GM18507 (cell line): ENCODE data around the gene MYORG.

ENCODE experiments used
- DNase-seq: peaks from one replicate; pipeline ENCODE4 v3.0.0; 2011; ENCODE audit warnings: low read depth; ENCODE audit not compliant: insufficient read length; ENCODE audit errors: extremely low spot score
- FAIRE-seq: peaks from 2 replicates; lab custom pipeline; 2011; peaks lifted over from hg19 to GRCh38; lab: Jason Lieb, UNC

MYORG gene

GRCh38 chr9:34376596-34377403 lies at the start of gene MYORG:
MYORG (minus strand) TSS chr9:34376898; CDS start chr9:34372943, 3,955 bp downstream.
- peak; percentile 95 for DNase-seq
- FAIRE-seq: peak; percentile 99

DNA sequence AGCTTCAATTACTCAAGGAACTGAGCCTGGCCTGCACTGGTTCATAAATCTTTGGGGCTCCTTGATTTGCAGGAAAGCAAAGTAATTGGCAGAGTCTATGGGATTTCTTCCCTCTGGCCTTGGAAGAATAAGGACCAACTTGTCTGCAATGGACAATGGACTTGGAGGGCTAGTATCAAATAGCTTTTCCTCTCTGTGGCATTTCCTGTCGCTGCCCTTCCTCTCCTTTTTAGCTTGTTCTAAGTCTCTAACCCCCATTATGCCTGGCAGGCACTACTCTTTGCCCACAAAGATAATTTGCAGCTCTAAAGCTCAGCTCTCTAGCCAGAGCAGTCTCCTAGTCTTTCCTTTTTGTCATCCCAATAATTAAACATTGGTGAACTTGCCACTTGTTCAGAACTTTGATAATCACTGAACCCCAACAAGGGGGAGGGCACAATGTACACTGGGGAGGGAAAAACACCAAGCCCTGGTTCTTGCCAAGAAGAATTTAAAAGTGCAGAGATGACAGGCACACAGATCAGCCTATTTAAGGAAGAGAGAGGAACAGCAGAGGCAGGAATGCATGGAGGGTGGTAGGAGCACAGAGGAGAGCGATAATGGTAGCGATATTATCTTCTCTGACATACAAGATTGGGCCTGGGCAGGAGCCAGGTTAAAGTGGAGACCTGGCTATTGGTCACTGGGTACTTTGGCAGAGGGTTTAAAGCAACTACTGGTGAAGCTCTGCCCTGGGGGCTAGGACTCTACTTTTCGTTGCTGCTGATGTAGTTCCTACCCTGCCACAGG lies 43.2 kb upstream of the MYORG start:
- DNase-seq (no peak), FAIRE-seq (no peak)

- DNase-seq (no peak), FAIRE-seq (no peak)
Measured at GRCh38 chr9:34417734-34418133, 41.0 kb upstream of the MYORG start.

- no peak for DNase-seq
- peak; percentile 50 for FAIRE-seq
Measured at GRCh38 chr9:34413231-34413852, 36.6 kb upstream of the MYORG start.

DNA sequence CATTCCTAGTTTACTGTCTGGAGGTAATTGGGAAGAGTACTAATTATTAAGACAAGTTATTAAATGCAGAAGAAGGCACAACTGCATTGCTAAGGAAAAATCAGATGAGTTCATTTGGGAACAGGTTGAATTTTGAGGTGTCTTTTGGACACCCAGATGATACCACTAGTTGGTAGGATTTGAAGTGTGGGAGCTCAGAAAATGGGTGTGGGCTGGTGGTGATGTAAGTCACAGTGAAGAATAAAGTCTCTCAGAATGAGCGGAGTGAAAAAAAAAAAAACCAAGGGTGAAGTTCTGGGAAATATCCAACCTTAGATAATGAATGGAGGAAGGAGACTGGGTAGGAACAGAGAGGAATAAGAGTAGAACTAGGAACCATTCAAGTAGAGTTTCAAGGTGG lies 35.6 kb upstream of the MYORG start:
- DNase-seq (no peak), FAIRE-seq (no peak)

GRCh38 chr9:34409154-34409553 lies 32.5 kb upstream of the MYORG start:
- no peak for DNase-seq
- no peak for FAIRE-seq

DNA sequence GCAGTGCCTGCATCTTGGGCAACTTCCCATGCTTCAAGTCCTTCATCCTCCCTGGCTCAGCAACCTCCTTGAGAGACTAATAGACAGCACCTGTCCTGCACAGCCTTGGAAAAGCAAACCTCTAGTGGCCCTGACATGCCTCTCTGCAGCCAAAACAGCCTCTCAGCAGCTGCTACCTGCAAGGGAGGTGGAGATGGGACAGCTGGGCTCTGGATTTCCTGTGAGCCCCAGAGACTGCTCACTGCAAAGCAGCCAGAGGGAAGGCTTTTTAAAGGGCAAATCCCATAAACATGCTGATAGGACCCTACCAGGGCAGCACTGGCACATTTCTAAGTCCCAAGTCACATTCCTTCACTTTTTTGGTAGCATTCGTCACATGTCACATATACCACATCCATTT lies 31.5 kb upstream of the MYORG start:
- no peak for FAIRE-seq
- no peak for DNase-seq

DNA sequence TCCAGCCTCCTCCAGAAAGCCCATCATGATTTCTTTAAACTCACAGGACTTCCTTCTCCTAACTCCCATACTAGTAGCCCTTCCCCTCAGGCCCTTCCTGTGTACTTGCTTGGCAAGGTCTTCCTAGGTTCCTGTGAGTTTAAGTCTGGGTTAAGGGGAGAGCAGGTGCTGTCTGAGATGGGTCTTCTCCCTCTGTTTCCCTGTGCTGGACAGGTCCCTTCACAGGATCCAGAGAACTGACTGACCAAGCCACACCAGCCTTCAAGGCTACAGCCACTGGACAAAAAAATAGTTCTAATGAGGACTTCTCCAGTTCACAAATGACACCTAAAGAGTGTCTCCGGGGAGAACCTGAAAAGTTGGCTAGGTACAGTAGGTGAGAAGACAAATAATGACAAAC lies 29.5 kb upstream of the MYORG start:
- DNase-seq: no peak
- FAIRE-seq: no peak

GRCh38 chr9:34405719-34406118 lies 29.0 kb upstream of the MYORG start:
- no peak for FAIRE-seq
- DNase-seq: no peak

- DNase-seq: no peak
- peak; percentile 88 for FAIRE-seq
Measured at GRCh38 chr9:34403554-34404380, 27.1 kb upstream of the MYORG start.

GRCh38 chr9:34400686-34401602 lies 24.2 kb upstream of the MYORG start:
- no peak for FAIRE-seq
- DNase-seq: no peak

DNA sequence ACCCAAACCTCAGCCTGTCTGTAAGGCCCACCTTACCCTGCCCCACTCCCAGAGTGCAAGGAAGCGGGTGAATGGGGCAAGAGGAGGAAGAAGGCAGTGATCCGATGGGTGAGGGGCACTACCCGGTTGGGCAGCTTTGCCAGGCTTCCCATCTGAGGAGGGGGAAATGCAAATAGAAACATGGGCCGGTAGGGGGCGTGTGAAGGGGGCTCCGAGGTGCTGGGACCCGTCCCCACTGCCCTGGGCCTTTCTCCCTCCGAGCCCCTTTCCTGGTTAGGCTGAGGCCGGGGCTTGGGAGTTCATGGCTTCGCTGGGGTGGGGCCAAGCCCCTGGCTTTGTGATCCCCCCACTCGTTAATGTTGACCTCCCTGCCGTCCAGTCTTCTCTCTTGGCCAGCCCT lies 23.6 kb upstream of the MYORG start:
- DNase-seq (no peak), FAIRE-seq (no peak)

GRCh38 chr9:34399729-34400128 lies 23.0 kb upstream of the MYORG start:
- DNase-seq (no peak), FAIRE-seq (no peak)

GRCh38 chr9:34398875-34399274 lies 22.2 kb upstream of the MYORG start:
- DNase-seq (no peak), FAIRE-seq (no peak)

GRCh38 chr9:34396276-34397214 lies 19.8 kb upstream of the MYORG start:
- FAIRE-seq (no peak), DNase-seq (no peak)

GRCh38 chr9:34392511-34392910 lies 15.8 kb upstream of the MYORG start:
- FAIRE-seq (no peak), DNase-seq (no peak)

- FAIRE-seq (no peak), DNase-seq (no peak)
Measured at GRCh38 chr9:34387239-34387638, 10.5 kb upstream of the MYORG start.

- no peak for DNase-seq
- FAIRE-seq: no peak
Measured at GRCh38 chr9:34386656-34387055, 10.0 kb upstream of the MYORG start.
